OCI-LY7 (cell line): Measurements from ENCODE around the gene TTC31.

Experiments used
- CTCF ChIP-seq: fragments of 200-600 bp; sonication (generic); conservative IDR thresholded peaks from 2 replicates; pipeline ENCODE4 v1.5.1; 2014; ENCODE audit warnings: mild to moderate bottlenecking, antibody characterized with exemption, low read length, moderate library complexity, mixed read lengths
- EZH2phosphoT487 ChIP-seq: fragments of 200-600 bp; sonication (generic); IDR thresholded peaks from 2 replicates; pipeline ENCODE4 v1.6.1; 2018; ENCODE audit warnings: low read depth, borderline replicate concordance, mild to moderate bottlenecking, mixed run types, antibody characterized with exemption, low read length, moderate library complexity, mixed read lengths

DNA sequence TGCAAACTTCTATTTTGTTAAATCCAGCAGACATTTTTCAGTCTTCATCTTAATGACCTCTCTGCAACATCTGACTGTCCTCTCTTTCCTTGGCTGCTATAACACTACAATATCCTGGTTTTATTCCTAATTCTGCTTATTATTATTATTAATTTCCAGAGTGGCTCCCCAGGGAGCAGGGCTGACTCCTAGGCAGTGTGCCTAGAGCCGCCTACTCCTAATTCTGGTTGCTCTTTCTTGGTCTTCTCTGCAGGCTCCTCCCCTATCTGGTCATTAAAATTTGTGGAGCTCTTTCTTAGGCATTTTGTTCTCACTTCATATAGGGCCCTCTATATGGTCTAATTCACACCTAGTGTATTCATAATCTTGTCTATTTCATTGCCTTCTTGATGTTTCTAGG, 60.1 kb downstream of the TTC31 start:
- no peak for TF ChIP-seq CTCF
- no peak for TF ChIP-seq EZH2phosphoT487
